Activated T-helper 17 cell treated with anti-CD3 and anti-CD28 coated beads, Interleukin-2, amount 50 U/mL, for 72 hours (primary cell): ENCODE measurements around the gene SMIM27. TPM values are rescaled to one million over a fixed set of nuclear protein-coding genes. Genes with fewer than 3 reads are reported as not detected.
"Not testable (repeated sequence)": the region's sequence is repeated elsewhere in the genome, so short reads cannot be mapped to it uniquely, and the experiment has no call there.

ENCODE experiments used
- ATAC-seq: fragments of 150-1000 bp; cut with Tn5 transposase; replicated peaks from 2 replicates; pipeline ENCODE4 v1.10.0; 2021; ENCODE audit warnings: mild to moderate bottlenecking, moderate library complexity
- H3K27ac Mint-ChIP-seq: one replicate; pipeline ENCODE4 v1.8.0; 2022; ENCODE audit warnings: mixed read lengths
- H3K27me3 Mint-ChIP-seq: one replicate; pipeline ENCODE4 v1.8.0; 2022; ENCODE audit warnings: mixed read lengths
- H3K36me3 Mint-ChIP-seq: one replicate; pipeline ENCODE4 v1.8.0; 2022; ENCODE audit warnings: low read depth, mild to moderate bottlenecking, mixed read lengths
- H3K4me1 Mint-ChIP-seq: one replicate; pipeline ENCODE4 v1.8.0; 2022; ENCODE audit warnings: mixed read lengths
- H3K4me3 Mint-ChIP-seq: one replicate; pipeline ENCODE4 v1.8.0; 2022; ENCODE audit warnings: mild to moderate bottlenecking, mixed read lengths
- H3K9me3 Mint-ChIP-seq: one replicate; pipeline ENCODE4 v1.8.0; 2022; ENCODE audit warnings: mixed read lengths
- total RNA-seq, 2 donors: library from RNA; stranded (reverse); gene quantifications; one replicate each; pipeline ENCODE4 v1.2.3, GENCODE V29; 2022

Gene SMIM27
- total RNA-seq, 2 donors from 2014 or later: 10.5 to 11.8 TPM

- H3K27ac Mint-ChIP-seq, ATAC-seq, H3K4me1 Mint-ChIP-seq, H3K4me3 Mint-ChIP-seq, H3K9me3 Mint-ChIP-seq, H3K27me3 Mint-ChIP-seq, H3K36me3 Mint-ChIP-seq: not testable (repeated sequence)
Measured at GRCh38 chr9:32599021-32599420, 46.9 kb downstream of the SMIM27 start.

Other genes starting within 250 kb of the SMIM27 start
- 10 to 100 TPM in 1 of 2 donors, 1 to 10 TPM in 1; 9.4 to 11.8 TPM for gene ACO1, start 167.7 kb upstream of the SMIM27 start, total RNA-seq
- gene RIGI, start 26.1 kb upstream of the SMIM27 start, total RNA-seq: 1 to 10 TPM; 4.8 to 6.8 TPM
- 10 to 100 TPM; 12.9 to 16.4 TPM for gene TOPORS, start 259 bp downstream of the SMIM27 start, total RNA-seq
- 10 to 100 TPM; 39.7 to 50.5 TPM for gene NDUFB6, start 20.8 kb downstream of the SMIM27 start, total RNA-seq
- gene TAF1L, start 83.3 kb downstream of the SMIM27 start, total RNA-seq: under 1 TPM in 1 of 2 donors, not detected in 1; 0.06 TPM
- not detected for gene TMEM215, start 231.2 kb downstream of the SMIM27 start, total RNA-seq